ENCODE measurements around the gene USP3.

DNA sequence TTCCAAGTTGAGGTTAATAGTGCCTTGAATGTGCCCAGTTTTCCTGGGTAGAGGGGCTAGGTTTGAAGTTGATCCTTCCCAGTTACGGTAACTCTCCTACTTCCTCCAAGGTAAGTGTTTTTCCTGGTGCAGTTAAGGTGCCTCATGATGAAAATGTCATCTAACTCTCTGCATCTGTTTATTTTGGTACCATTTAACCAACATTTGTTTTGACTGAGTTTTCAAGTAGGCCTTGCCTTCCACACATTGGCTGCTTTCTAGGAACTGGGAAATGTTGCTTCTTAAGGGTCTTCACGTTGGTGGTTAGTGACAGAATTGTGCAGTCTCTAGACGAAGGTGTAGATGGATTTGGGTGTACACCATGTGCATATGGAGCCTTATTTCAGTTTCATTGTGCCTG lies 31.3 kb downstream of the USP3 start:
- TF ChIP-seq, protein P1, sequence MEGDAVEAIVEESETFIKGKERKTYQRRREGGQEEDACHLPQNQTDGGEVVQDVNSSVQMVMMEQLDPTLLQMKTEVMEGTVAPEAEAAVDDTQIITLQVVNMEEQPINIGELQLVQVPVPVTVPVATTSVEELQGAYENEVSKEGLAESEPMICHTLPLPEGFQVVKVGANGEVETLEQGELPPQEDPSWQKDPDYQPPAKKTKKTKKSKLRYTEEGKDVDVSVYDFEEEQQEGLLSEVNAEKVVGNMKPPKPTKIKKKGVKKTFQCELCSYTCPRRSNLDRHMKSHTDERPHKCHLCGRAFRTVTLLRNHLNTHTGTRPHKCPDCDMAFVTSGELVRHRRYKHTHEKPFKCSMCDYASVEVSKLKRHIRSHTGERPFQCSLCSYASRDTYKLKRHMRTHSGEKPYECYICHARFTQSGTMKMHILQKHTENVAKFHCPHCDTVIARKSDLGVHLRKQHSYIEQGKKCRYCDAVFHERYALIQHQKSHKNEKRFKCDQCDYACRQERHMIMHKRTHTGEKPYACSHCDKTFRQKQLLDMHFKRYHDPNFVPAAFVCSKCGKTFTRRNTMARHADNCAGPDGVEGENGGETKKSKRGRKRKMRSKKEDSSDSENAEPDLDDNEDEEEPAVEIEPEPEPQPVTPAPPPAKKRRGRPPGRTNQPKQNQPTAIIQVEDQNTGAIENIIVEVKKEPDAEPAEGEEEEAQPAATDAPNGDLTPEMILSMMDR (IDR thresholded peaks at IDR 0.05), result no peak
- TF ChIP-seq EP300 (IDR thresholded peaks at IDR 0.05; ENCODE audit: low read depth), result no peak

All from transverse colon (tissue), 3 donors.